Subcutaneous abdominal adipose tissue (tissue), 5 donors: ENCODE data around the gene FBXW11.
A peak's percentile ranks its signal among the peaks of the same experiment; 100 is the strongest.

Source experiments
- H3K27ac ChIP-seq: one replicate; pipeline ENCODE4 v1.7.0; 2013; ENCODE audit warnings: low read depth, mild to moderate bottlenecking, inconsistent platforms, low read length, moderate library complexity
- H3K27me3 ChIP-seq, 5 donors: one replicate each; pipeline ENCODE4 v1.7.0; 2013; ENCODE audit warnings: low read length in 5 of 5, inconsistent platforms in 1 of 5; ENCODE audit not compliant: control insufficient read depth in 5 of 5, insufficient read depth in 4 of 5
- H3K36me3 ChIP-seq, 5 donors: one replicate each; pipeline ENCODE4 v1.7.0; 2013; ENCODE audit warnings: low read length in 5 of 5; ENCODE audit not compliant: control insufficient read depth in 5 of 5, insufficient read depth in 5 of 5
- H3K4me1 ChIP-seq, 5 donors: one replicate each; pipeline ENCODE4 v1.7.0; 2013; ENCODE audit warnings: low read length in 5 of 5, mild to moderate bottlenecking in 3 of 5, moderate library complexity in 1 of 5; ENCODE audit not compliant: control insufficient read depth in 5 of 5, insufficient read depth in 5 of 5
- H3K4me3 ChIP-seq, 5 donors: one replicate each; pipeline ENCODE4 v1.7.0; 2013; ENCODE audit warnings: low read length in 5 of 5, low read depth in 1 of 5
- H3K9ac ChIP-seq, 5 donors: one replicate each; pipeline ENCODE4 v1.7.0; 2013; ENCODE audit warnings: low read length in 5 of 5, mild to moderate bottlenecking in 4 of 5, moderate library complexity in 3 of 5
- H3K9me3 ChIP-seq, 5 donors: one replicate each; pipeline ENCODE4 v1.7.0; 2013; ENCODE audit warnings: low read length in 5 of 5; ENCODE audit not compliant: control insufficient read depth in 5 of 5
- donor health status: healthy.
- donor health status: healthy.
- donor health status: healthy.
- donor health status: healthy.
- donor health status: healthy.

Gene FBXW11

DNA sequence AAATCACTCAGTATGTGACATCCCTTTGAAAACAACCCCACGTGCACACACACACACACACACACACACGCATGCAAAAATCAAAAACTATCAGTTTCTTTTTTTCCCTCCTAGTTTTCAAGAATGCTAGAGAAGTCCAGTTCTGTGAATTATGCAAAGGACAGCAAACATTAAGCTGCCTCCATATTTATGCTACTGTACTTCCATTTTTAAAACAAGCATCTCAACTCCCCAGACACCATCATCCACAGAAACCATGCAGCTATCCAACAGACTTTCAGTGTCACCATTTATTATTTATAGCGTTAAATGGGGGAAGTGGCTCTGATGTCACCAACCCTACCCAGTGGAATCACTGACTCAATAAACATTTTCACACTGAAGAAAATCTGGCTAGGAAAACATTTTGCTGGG is 1.6 kb downstream of the FBXW11 start:
- Histone ChIP-seq H3K9ac (peak overlapping the region; percentile 92 to 100 (median 99)), H3K9me3 (no peaks in the 10 kb centered on the region), H3K4me3 (peak overlapping the region; percentile 83 to 97 (median 95)), H3K27me3 (no peaks in the 10 kb centered on the region), H3K36me3 (no peaks in the 10 kb centered on the region), H3K27ac (peak overlapping the region; percentile 96), H3K4me1 (peaks cover 9 to 43% (median 37%) of the 10 kb centered on the region in 5 donors)

- Histone ChIP-seq H3K4me3 (no peak overlapping the region), H3K9ac (peak overlapping the region in 1 of 5 donors; percentile 13), H3K4me1 (peaks cover 9 to 43% (median 37%) of the 10 kb centered on the region in 5 donors)
Observed at GRCh38 chr5:172003746-172004145, 2.7 kb downstream of the FBXW11 start.

DNA sequence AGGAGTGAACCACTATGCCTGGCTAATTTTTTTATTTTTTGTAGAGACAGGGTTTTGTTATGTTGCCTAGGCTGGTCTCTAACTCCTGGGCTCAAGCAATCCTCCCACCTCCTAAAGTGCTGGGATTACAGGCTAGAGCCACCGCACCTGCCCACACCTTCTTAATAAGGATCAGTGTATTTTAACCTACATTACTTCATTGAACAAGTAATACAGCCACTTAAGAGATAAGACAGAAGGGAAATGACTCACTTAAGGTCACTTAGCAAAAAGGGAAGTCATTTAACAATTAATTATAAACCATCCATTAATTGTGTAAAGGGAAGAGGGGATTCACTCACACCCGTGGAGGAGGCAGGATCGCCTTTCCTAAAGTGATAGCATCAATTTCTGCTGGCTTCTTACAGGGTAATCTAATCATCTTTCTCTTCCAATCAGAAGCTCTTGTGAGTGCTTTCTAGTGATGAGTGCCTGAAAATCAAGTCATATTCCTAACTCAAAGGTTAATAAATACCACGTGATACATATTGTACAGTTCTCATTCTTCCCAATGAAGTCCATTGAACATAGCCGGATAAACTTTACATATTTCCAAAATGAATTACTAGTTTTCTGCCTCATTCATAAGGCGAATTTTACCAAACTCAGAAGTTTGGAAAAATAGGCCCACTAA is 3.5 kb downstream of the FBXW11 start:
- Histone ChIP-seq H3K27me3 (no peaks in the 10 kb centered on the region), H3K36me3 (no peaks in the 10 kb centered on the region), H3K9ac (no peak overlapping the region), H3K27ac (no peak overlapping the region), H3K4me1 (peaks cover 9 to 43% (median 37%) of the 10 kb centered on the region in 5 donors), H3K9me3 (no peaks in the 10 kb centered on the region), H3K4me3 (no peak overlapping the region)

More at GRCh38 chr5:172003746-172004145, 2.7 kb downstream of the FBXW11 start:
- Histone ChIP-seq H3K27ac (no peak overlapping the region), H3K27me3 (no peaks in the 10 kb centered on the region), H3K9me3 (no peaks in the 10 kb centered on the region), H3K36me3 (no peaks in the 10 kb centered on the region)

DNA sequence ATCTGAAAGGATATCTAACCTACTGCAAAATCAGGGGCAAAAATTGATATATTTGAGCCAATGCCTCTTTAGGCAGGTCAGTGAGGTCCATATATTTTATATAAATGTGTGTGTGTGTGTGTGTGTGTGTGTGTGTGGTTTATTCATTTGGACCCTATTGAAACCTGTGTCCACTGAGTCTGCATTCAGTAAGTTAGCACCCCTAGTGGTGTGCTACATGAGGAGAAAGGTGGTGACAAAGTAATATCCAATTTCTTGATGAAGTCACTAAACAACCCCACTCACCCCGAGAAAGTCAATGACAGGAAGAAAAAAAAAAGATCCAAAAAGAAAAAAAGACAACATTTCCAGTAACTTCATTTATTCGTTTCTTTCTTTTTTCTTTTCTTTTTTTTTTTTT is 4.1 kb downstream of the FBXW11 start:
- peaks cover 6 to 37% (median 32%) of the 10 kb centered on the region in 5 donors for H3K4me1 ChIP-seq
- H3K9ac ChIP-seq, result no peak overlapping the region
- H3K4me3 ChIP-seq, result no peak overlapping the region
- H3K36me3 ChIP-seq, result no peaks in the 10 kb centered on the region
- H3K9me3 ChIP-seq, result no peaks in the 10 kb centered on the region
- no peak overlapping the region for H3K27ac ChIP-seq
- H3K27me3 ChIP-seq, result no peaks in the 10 kb centered on the region

DNA sequence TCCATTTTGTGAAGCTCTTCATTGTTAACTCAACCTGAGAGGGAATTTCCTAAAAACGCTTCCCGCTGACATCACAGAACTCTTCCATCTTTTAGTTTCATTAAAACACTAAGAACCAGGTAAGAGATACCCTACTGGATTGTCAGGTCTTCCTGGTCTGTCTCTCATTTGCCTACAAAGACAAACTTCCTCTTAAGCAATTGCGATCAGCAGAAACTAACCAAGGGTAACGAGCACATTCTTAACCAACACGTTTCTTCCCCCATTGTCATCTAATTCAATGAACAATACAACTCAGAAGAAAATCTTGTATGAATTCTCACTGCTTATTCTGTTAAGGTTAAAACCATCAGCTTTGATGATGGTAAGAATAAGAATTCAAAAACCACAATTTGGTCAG is 6.6 kb downstream of the FBXW11 start:
- H3K27me3 ChIP-seq, result no peaks in the 10 kb centered on the region
- no peak overlapping the region for H3K9ac ChIP-seq
- H3K27ac ChIP-seq, result no peak overlapping the region
- no peak overlapping the region for H3K4me3 ChIP-seq
- no peaks in the 10 kb centered on the region for H3K9me3 ChIP-seq
- peaks cover under 1 to 30% (median 18%) of the 10 kb centered on the region in 5 donors for H3K4me1 ChIP-seq
- peaks cover 2 to 6% (median 3%) of the 10 kb centered on the region in 5 donors for H3K36me3 ChIP-seq

GRCh38 chr5:171999100-171999499 is 7.3 kb downstream of the FBXW11 start:
- Histone ChIP-seq H3K4me1 (peaks cover 0 to 23% (median 11%) of the 10 kb centered on the region in 5 donors), H3K9ac (no peak overlapping the region), H3K9me3 (no peaks in the 10 kb centered on the region), H3K27me3 (no peaks in the 10 kb centered on the region), H3K27ac (no peak overlapping the region), H3K36me3 (peaks cover 2 to 6% (median 3%) of the 10 kb centered on the region in 5 donors), H3K4me3 (no peak overlapping the region)

DNA sequence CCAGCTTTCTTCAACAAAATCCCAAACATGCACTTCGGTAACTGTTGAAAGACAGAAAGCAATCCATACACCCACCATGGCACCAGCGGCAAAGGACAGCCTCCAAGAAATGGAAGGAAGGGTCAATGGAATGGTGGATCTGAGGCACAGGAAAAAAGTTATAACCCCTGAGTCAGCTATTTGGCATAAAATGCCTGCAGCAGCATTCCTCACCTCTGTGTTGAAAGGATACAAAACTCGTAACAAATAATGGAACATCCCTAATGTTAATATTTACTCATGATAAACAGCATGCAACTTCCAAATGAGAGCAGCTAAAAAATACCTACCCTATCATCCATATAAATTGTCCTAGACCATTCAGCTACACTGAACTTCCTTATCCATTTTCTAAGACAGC is 9.4 kb downstream of the FBXW11 start:
- peaks cover 3 to 14% (median 6%) of the 10 kb centered on the region in 5 donors for H3K36me3 ChIP-seq
- no peak overlapping the region for H3K4me3 ChIP-seq
- H3K9ac ChIP-seq, result no peak overlapping the region
- peaks cover 0 to 9% (median under 1%) of the 10 kb centered on the region in 5 donors for H3K4me1 ChIP-seq
- H3K9me3 ChIP-seq, result no peaks in the 10 kb centered on the region
- no peaks in the 10 kb centered on the region for H3K27me3 ChIP-seq
- no peak overlapping the region for H3K27ac ChIP-seq

- Histone ChIP-seq H3K27ac (no peak overlapping the region), H3K36me3 (peaks cover 3 to 17% (median 6%) of the 10 kb centered on the region in 5 donors), H3K4me1 (peaks cover 0 to 11% (median 6%) of the 10 kb centered on the region in 5 donors), H3K27me3 (no peaks in the 10 kb centered on the region), H3K4me3 (no peak overlapping the region), H3K9me3 (no peaks in the 10 kb centered on the region), H3K9ac (no peak overlapping the region)
Observed at GRCh38 chr5:171992813-171993212, 13.6 kb downstream of the FBXW11 start.

DNA sequence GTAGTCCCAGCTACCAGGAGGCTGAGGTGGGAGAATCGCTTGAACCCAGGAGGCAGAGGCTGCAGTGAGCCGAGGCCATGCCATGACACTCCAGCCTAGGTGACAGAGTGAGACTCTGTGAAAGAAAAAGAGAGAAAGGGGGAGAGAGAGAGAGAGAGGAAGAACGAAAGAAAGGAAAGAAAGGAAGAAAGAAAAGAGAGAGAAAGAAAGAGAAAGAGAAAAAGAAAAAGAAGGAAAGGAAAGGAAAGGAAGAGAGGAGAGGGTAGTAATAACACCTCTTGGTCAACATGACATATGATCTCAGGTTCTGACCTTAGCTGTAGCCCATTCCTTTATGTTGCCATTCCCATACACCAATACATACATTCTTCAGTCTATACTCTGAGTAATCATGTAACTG is 14.1 kb downstream of the FBXW11 start:
- Histone ChIP-seq H3K4me1 (peaks cover 0 to 11% (median 6%) of the 10 kb centered on the region in 5 donors), H3K9me3 (no peaks in the 10 kb centered on the region), H3K9ac (no peak overlapping the region), H3K27ac (no peak overlapping the region), H3K27me3 (no peaks in the 10 kb centered on the region), H3K36me3 (peaks cover 3 to 17% (median 6%) of the 10 kb centered on the region in 5 donors), H3K4me3 (no peak overlapping the region)

DNA sequence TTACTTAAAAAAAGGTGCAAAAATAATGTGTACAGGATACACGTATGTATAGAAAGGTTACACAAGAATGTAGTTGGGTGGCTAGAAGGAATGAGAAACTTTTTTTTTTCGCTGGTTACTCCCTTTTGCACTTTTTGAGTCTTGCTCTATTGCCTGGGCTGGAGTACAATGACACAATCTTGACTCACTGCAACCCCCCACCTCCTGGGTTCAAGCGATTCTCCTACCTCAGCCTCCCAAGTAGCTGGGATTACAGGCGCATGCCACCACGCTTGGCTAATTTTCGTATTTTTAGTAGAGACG is 15.8 kb downstream of the FBXW11 start:
- Histone ChIP-seq H3K27ac (no peak overlapping the region), H3K4me1 (peaks cover 0 to 10% (median 6%) of the 10 kb centered on the region in 5 donors), H3K36me3 (peaks cover 0 to 14% (median 4%) of the 10 kb centered on the region in 5 donors), H3K9ac (no peak overlapping the region), H3K27me3 (no peaks in the 10 kb centered on the region), H3K9me3 (no peaks in the 10 kb centered on the region), H3K4me3 (no peak overlapping the region)
